Skin of body (tissue), 2 donors: ENCODE data around the gene ANTXR1. TPM values are rescaled to one million over a fixed set of nuclear protein-coding genes. Genes with fewer than 3 reads are reported as not detected.
"Not testable (repeated sequence)": the region's sequence is repeated elsewhere in the genome, so short reads cannot be mapped to it uniquely, and the experiment has no call there.

Source experiments
- DNase-seq: peaks from one replicate; lab custom pipeline; 2025; lab: John Stamatoyannopoulos, UW
- total RNA-seq: library from RNA; depleted of rRNA; stranded (reverse); fragments of >200 nt; gene quantifications from one replicate; pipeline ENCODE4 v1.2.3, GENCODE V29; 2014

ANTXR1 gene
- total RNA-seq, 1 donor from 2014 or later: 110 TPM

- DNase-seq: no peak
Measured at GRCh38 chr2:69163109-69163508, 150.1 kb downstream of the ANTXR1 start.

- DNase-seq: no peak
Measured at GRCh38 chr2:69163556-69163955, 150.6 kb downstream of the ANTXR1 start.

- DNase-seq: no peak
Measured at GRCh38 chr2:69164061-69164778, 151.2 kb downstream of the ANTXR1 start.

GRCh38 chr2:69165091-69165880 is 152.3 kb downstream of the ANTXR1 start:
- DNase-seq: no peak

GRCh38 chr2:69166465-69166811 is 153.5 kb downstream of the ANTXR1 start:
- DNase-seq: no peak

GRCh38 chr2:69166812-69167468 is 154.0 kb downstream of the ANTXR1 start:
- DNase-seq: no peak

GRCh38 chr2:69167469-69167822 is 154.5 kb downstream of the ANTXR1 start:
- no peak for DNase-seq

- DNase-seq: peak; percentile 34
Measured at GRCh38 chr2:69168144-69168813, 155.3 kb downstream of the ANTXR1 start.

- DNase-seq: no peak
Measured at GRCh38 chr2:69168950-69169654, 156.1 kb downstream of the ANTXR1 start.

GRCh38 chr2:69169655-69170389 is 156.8 kb downstream of the ANTXR1 start:
- DNase-seq: no peak

- DNase-seq: no peak
Measured at GRCh38 chr2:69170661-69171060, 157.7 kb downstream of the ANTXR1 start.

GRCh38 chr2:69171116-69171896 is 158.3 kb downstream of the ANTXR1 start:
- peak; percentile 86 for DNase-seq

GRCh38 chr2:69171897-69172525 is 159.0 kb downstream of the ANTXR1 start:
- DNase-seq: peak; percentile 39

- no peak for DNase-seq
Measured at GRCh38 chr2:69173706-69174105, 160.7 kb downstream of the ANTXR1 start.

GRCh38 chr2:69174211-69174610 is 161.2 kb downstream of the ANTXR1 start:
- DNase-seq: not testable (repeated sequence)

GRCh38 chr2:69175790-69176715 is 163.1 kb downstream of the ANTXR1 start:
- no peak for DNase-seq

GRCh38 chr2:69177063-69177771 is 164.2 kb downstream of the ANTXR1 start:
- peak; percentile 53 for DNase-seq
